Panc1 (cell line): Measurements from ENCODE around the gene TSC22D3. TPM values are rescaled to one million over a fixed set of nuclear protein-coding genes. Genes with fewer than 3 reads are reported as not detected.

Source experiments
- ATAC-seq: fragments of 200-7000 bp; cut with Tn5 transposase; 2 replicates; pipeline ENCODE4 v1.9.1; 2020; ENCODE audit warnings: mild to moderate bottlenecking, moderate library complexity
- BruUV-seq: library from RNA; stranded (reverse); fragments of 400-500 nt; replicated peaks from 2 replicates; lab custom pipeline; 2021; lab: Mats Ljungman, UMichigan
- CTCF ChIA-PET: fragments of 300-600 bp; sonication (Branson Sonifier 250); formaldehyde crosslinking; loops from one replicate; lab custom pipeline; 2022; ENCODE audit warnings: antibody characterized with exemption; lab: Charles Lee
- POLR2A ChIA-PET: fragments of 300-600 bp; sonication (Branson Sonifier 250); formaldehyde crosslinking; loops from one replicate; lab custom pipeline; 2022; ENCODE audit warnings: antibody characterized with exemption; lab: Charles Lee
- DNase-seq: peaks from one replicate; pipeline ENCODE4 v3.0.0-alpha.2; 2010; ENCODE audit warnings: low read depth, low spot score
- H3K27ac ChIP-seq: 2 replicates; pipeline ENCODE4 v1.5.1; 2011; ENCODE audit warnings: mild to moderate bottlenecking, low read length, inconsistent platforms
- H3K27me3 ChIP-seq: fragments of 200-500 bp; sonication (Bioruptor generic); 2 replicates; pipeline ENCODE4 v1.6.0; 2014; ENCODE audit warnings: low read length, inconsistent platforms; ENCODE audit not compliant: control insufficient read depth, insufficient read depth
- H3K36me3 ChIP-seq: fragments of 200-500 bp; sonication (Bioruptor generic); 2 replicates; pipeline ENCODE4 v1.5.1; 2014; ENCODE audit warnings: inconsistent platforms, mild to moderate bottlenecking, low read length, moderate library complexity; ENCODE audit not compliant: control insufficient read depth, insufficient read depth
- H3K4me1 ChIP-seq: 2 replicates; pipeline ENCODE4 v1.5.1; 2011; ENCODE audit warnings: inconsistent platforms, mild to moderate bottlenecking, low read length, moderate library complexity; ENCODE audit not compliant: control insufficient read depth, insufficient read depth
- H3K4me3 ChIP-seq, 2 experiments: 2 replicates each; pipeline ENCODE4 v1.5.1; 2011 to 2012; ENCODE audit warnings: low read depth in 2 of 2, low read length in 2 of 2, mild to moderate bottlenecking in 2 of 2, inconsistent platforms in 1 of 2, moderate library complexity in 1 of 2
- H3K9me3 ChIP-seq: fragments of 200-500 bp; sonication (Bioruptor generic); 2 replicates; pipeline ENCODE4 v1.5.1; 2014; ENCODE audit warnings: low read depth, mild to moderate bottlenecking, inconsistent platforms, low read length, moderate library complexity; ENCODE audit not compliant: control insufficient read depth, insufficient read depth
- CTCF ChIP-seq: fragments of 450-650 bp; IDR thresholded peaks from 2 replicates; pipeline ENCODE4 v1.5.1; 2017; ENCODE audit warnings: mild to moderate bottlenecking
- POLR2AphosphoS5 ChIP-seq: IDR thresholded peaks from 2 replicates; pipeline ENCODE4 v1.6.1; 2012; ENCODE audit warnings: mild to moderate bottlenecking, low read depth, low read length, moderate library complexity
- REST ChIP-seq, 2 experiments: IDR thresholded peaks; 2 replicates each; pipeline ENCODE4 v1.6.1; 2011 to 2012; ENCODE audit warnings: low read depth in 2 of 2, control low read depth in 1 of 2, low read length in 1 of 2, mild to moderate bottlenecking in 1 of 2, moderate library complexity in 1 of 2; ENCODE audit not compliant: insufficient read depth in 1 of 2
- SIN3A ChIP-seq: IDR thresholded peaks from 2 replicates; pipeline ENCODE4 v1.6.1; 2012; ENCODE audit warnings: low read depth, mild to moderate bottlenecking, low read length, moderate library complexity, borderline replicate concordance; ENCODE audit not compliant: insufficient read depth
- TCF7L2 ChIP-seq: IDR thresholded peaks from 2 replicates; pipeline ENCODE4 v1.6.1; 2011; ENCODE audit warnings: mild to moderate bottlenecking, low read depth, low read length, inconsistent platforms
- in situ Hi-C: cut with HindIII; loops from 2 replicates; pipeline ENCODE4 v1.10.0; 2016; ENCODE audit warnings: low sequenced_read_pairs, low pct_unique_long_range_greater_than_20kb
- intact Hi-C: fragments of 100-400 bp; cut with micrococcal nuclease; formaldehyde crosslinking; loops from one replicate; pipeline ENCODE4 v1.10.0; 2022; ENCODE audit not compliant: unreplicated experiment
- total RNA-seq: library from RNA; stranded (reverse); gene quantifications from one replicate; pipeline ENCODE4 v1.2.1, GENCODE V29; 2021; ENCODE audit not compliant: unreplicated experiment

Gene TSC22D3
- total RNA-seq, 1 experiment from 2014 or later: 7.2 TPM

- no peak for ATAC-seq
- no peak for TF ChIP-seq SIN3A
- TF ChIP-seq POLR2AphosphoS5: no peak
- TF ChIP-seq CTCF: no peak
- no peak for TF ChIP-seq TCF7L2
- TF ChIP-seq REST (IDR thresholded peaks at IDR 0.05; ENCODE audit: insufficient read depth in 1 of 2, low read depth in 2 of 2, low read length in 1 of 2): no peak
- no TSS peak for BruUV-seq
- in situ Hi-C loops (no loop called here), intact Hi-C loops (no loop called here)
- Histone ChIP-seq H3K27ac (no peak overlapping the region), H3K9me3 (no peaks in the 10 kb centered on the region), H3K4me3 (no peak overlapping the region), H3K4me1 (no peaks in the 10 kb centered on the region), H3K36me3 (no peaks in the 10 kb centered on the region), H3K27me3 (no peaks in the 10 kb centered on the region; the same call in 1 of the 2 replicates)
- CTCF ChIA-PET: no interaction called here
- DNase-seq: no peak
- POLR2A ChIA-PET: no interaction called here
Observed at GRCh38 chrX:107704181-107704580, 71.4 kb downstream of the TSC22D3 start.

GRCh38 chrX:107701493-107702121 lies 74.0 kb downstream of the TSC22D3 start:
- H3K4me3 ChIP-seq: no peak overlapping the region
- POLR2A ChIA-PET: no interaction called here
- H3K27ac ChIP-seq: no peak overlapping the region
- TF ChIP-seq REST (IDR thresholded peaks at IDR 0.05; ENCODE audit: insufficient read depth in 1 of 2, low read depth in 2 of 2, low read length in 1 of 2): no peak
- no peak for TF ChIP-seq POLR2AphosphoS5
- TF ChIP-seq CTCF: no peak
- TF ChIP-seq SIN3A: no peak
- TF ChIP-seq TCF7L2: no peak
- ATAC-seq: no peak
- no peaks in the 10 kb centered on the region; the same call in 1 of the 2 replicates for H3K27me3 ChIP-seq
- in situ Hi-C loops: no loop called here
- no TSS peak for BruUV-seq
- no peaks in the 10 kb centered on the region for H3K36me3 ChIP-seq
- CTCF ChIA-PET: no interaction called here
- DNase-seq: no peak
- no peaks in the 10 kb centered on the region for H3K9me3 ChIP-seq
- H3K4me1 ChIP-seq: no peaks in the 10 kb centered on the region
- intact Hi-C loops: no loop called here
